Activated effector memory CD4-positive, alpha-beta T cell treated with anti-CD3 and anti-CD28 coated beads, Interleukin-2, amount 50 U/mL, for 16 hours (primary cell): ENCODE data around the gene UBE2F.
"Not testable (repeated sequence)": the region's sequence is repeated elsewhere in the genome, so short reads cannot be mapped to it uniquely, and the experiment has no call there.

Experiments used
- DNase-seq: peaks from one replicate; pipeline ENCODE4 v3.0.0-alpha.2; 2020

Gene UBE2F

DNA sequence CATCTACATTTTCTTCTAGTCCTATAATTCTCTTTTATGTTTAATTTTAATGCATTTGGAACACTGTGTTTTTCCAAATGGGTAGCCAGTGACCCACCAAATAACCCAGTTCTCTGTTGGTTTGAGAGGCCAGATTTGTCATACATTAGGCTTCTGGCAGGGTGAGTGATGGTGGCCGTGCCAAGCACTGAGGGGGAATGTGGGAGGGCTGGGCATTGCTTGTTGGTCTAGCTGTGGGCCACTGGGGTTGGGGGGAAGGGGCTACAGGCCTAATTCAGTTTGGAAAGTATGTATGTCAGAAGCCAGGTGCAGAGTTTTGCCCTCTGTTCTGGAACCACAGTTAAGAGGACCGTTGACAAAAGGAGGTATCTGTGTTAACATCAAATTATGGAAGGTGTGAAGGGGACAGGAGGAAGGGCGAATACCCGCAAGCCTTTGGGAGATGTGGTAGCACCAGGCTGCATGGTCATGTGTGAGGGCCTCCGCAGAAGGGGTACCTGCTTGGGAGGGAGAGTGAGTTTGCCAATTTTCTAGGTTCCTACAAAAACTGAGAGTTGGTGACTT, 55.9 kb downstream of the UBE2F start:
- no peak for DNase-seq

DNA sequence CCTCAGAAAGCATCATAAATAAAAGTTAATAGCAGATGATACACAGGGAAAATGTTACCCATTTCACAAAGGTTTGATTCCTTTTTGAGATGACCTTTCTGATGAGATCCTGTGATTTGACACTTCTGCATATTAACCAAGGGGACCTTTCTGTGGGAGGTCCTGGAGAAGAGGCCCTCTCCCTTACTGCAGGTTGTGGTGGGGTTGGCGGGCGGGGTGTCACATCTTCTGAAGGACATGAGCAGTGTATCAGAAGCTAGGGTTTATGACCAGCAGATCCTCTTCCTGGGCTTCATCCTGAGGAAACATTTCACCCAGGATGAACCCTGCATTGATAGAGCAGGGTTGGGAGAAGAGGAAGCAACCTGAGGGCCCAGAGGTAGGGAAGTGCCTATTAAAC, 56.8 kb downstream of the UBE2F start:
- DNase-seq = no peak

GRCh38 chr2:238024986-238025385, 58.2 kb downstream of the UBE2F start:
- DNase-seq = no peak

- no peak for DNase-seq
Observed at GRCh38 chr2:238025741-238026360, 59.0 kb downstream of the UBE2F start.

DNA sequence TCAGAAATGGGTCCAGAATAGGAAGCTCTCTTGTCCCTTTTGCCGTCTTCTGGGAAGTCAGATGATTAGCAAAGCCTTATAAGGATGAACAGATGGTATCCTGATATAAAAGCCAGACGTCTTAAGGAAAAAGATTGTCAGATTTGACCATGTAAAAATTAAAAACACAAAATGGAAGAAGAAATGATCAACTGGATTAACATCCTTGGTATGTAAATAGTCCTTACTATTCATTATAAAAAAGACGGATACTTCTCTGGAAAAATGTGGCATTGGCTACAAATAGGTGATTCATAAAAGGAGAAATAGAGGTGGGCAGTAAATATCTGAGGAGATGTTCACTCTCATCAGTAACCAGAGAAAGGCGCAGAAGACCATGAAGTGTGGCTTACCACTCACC, 60.2 kb downstream of the UBE2F start:
- DNase-seq = no peak

GRCh38 chr2:238027591-238028415, 61.0 kb downstream of the UBE2F start:
- no peak for DNase-seq

DNA sequence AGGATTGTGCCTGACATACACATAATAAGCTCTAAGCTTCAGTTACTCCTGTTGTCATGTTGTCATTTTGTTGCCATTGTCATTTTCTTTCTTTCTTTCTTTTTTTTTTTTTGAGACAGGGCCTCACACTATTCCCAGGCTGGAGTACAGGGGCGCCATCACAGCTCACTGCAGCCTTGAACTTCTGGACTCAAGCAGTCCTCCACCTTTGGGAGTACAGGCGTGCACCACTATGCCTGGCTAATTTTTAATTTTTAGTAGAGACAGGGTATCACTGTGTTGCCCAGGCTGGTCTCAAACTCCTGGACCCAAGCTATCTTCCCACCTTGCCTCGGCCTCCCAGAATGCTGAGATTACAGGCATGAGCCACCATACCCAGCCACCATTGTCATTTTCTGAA, 63.0 kb downstream of the UBE2F start:
- no peak for DNase-seq

DNA sequence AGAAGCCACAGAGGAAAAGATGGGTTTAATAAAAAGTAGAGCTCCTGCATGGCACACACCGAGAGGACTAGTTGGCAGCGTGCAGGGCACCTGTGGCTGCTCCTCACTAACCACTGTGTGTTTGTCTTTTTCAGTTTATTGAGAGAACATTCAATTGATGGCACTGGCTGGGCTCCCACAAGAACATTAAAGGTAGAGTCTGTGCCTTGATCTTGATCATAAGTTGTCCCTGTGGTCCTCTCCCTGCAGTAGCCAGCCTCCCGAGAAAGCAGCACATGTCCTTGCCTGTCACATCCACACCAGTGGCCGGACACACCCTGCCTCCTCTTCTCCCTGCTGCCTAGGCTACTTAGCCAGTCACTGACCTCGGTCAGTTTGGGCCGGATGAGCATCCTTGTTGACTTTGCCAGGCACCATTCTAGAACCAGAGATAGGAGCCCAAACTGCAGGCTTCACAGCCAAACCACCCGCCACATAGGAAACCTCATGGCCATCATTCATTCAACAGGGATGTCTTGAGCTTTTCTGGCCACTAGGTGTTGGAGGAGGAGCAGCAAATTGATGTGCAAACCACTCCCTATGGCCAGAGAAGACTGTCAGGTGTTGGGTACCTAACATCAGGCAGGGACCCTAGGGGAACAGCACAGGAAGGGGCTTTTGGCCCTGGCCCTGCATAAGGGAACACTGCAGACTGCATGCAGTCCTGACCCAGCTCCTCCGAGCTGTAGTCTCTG, 63.8 kb downstream of the UBE2F start:
- DNase-seq = no peak

DNA sequence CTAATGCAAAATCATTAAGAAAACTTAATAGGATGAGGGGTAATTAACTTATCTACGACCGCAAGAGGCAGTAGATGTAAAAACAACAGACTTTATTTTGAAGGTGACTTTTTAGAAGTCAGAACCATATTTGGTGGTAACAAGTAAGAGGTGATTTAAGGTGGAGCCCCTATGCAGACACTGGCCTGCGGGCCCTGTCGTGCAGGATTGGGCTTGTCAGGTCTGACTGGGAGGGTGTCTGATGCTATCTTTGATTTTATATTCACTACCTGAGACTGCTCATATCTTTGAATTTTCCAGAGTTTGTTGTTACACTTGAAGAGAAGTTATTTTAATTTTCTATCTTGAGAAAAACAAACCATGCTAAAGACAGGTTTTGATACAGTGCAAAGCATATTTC, 64.9 kb downstream of the UBE2F start:
- DNase-seq = no peak

GRCh38 chr2:238032755-238033337, 66.0 kb downstream of the UBE2F start:
- DNase-seq = no peak

DNA sequence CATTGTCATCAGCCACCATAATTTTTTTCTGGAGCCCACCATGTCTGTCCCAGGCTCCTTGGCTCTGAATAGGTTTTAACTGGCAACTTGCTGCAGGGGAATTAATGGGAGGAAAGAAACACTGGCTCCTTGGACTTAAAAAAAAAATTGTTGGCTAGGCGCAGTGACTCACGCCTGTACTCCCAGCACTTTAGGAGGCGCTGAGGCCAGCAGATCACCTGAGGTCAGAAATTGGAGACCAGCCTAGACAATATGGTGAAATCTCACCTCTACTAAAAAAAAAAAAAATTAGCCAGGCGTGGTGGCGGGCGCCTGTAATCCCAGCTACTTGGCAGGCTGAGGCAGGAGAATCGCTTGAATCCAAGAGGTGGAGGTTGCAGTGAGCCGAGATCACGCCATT, 67.2 kb downstream of the UBE2F start:
- not testable (repeated sequence) for DNase-seq

GRCh38 chr2:238038203-238038602, 71.4 kb downstream of the UBE2F start:
- no peak for DNase-seq

DNA sequence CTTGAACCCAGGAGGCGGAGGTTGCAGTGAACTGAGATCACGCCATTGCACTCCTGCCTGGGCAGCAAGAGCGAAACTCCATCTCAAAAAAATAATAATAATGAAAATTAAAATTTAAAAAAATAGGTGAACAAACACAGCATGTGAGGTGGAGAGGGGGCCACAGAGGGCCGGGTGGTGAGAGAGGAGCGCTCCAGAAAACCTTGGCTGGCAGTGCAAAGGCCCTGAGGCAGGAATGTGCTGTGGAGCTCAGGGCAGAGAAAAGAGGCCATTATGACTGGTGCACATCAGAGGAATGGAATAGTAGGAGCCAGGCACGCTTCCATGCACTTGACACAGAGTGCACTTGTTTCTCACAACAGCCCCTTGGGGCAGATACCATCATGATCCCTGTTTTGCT, 72.3 kb downstream of the UBE2F start:
- DNase-seq = no peak

GRCh38 chr2:238039985-238040384, 73.2 kb downstream of the UBE2F start:
- no peak for DNase-seq

GRCh38 chr2:238040918-238041317, 74.1 kb downstream of the UBE2F start:
- no peak for DNase-seq

GRCh38 chr2:238042090-238042489, 75.3 kb downstream of the UBE2F start:
- DNase-seq = no peak

DNA sequence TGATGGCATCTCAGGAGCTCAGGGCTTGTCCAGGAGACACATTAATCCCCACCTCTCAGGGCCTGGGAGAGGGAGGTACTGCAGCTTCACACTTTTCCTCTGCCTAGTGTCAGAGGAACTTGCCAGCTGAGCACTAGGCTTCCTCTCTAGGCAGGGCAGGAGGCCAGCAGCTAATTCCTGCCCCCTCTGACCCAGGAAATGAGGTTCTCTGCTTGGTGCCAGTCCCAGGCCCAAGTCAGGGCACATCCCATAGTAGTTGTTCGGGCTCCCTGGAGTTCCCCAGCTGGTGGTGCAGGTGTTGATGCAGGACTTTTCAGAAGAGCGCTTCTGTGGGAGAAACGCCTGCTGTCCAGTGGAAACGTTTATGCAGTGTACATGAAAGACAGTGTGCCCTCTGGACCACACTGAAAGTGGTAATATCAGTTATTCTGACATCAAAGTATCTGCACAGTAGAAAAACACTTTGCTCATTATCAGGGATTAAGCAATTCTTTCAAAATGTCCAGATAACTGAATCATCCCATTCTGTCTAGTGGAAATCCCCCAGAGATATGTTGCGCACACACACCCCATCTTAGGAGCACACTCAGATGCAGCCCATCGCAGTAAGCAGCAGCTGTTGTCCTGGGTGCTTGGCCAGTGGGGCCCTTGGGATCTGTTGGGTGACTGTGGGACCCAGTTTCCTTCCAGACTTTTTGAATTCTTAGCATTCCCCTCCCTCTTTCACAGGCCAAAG, 76.2 kb downstream of the UBE2F start:
- DNase-seq = no peak

GRCh38 chr2:238043851-238044250, 77.0 kb downstream of the UBE2F start:
- no peak for DNase-seq

GRCh38 chr2:238045575-238045974, 78.8 kb downstream of the UBE2F start:
- no peak for DNase-seq

- no peak for DNase-seq
Observed at GRCh38 chr2:238046725-238047270, 80.0 kb downstream of the UBE2F start.

GRCh38 chr2:238053191-238053776, 86.5 kb downstream of the UBE2F start:
- no peak for DNase-seq

DNA sequence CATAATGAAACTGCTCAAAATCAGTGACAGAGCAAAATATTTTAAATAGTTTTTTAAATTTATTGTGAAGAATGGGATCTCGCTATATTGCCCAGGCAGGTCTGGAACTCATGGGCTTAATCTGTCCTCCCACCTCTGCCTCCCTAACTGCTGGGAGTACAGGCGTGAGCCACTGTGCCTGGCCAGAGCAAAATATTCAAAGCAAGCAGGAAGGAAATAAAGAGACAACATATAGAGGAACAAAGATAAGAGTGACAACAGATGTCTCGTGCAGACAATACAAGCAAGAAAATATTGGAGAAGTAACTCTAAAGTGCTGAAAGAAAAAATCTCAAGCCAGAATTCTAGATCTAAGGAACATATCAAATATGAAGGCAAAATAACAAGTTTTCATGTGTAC, 89.0 kb downstream of the UBE2F start:
- DNase-seq = no peak
